ENCODE data around the gene OXCT1.
A peak's percentile ranks its signal among the peaks of the same experiment; 100 is the strongest.
"Not testable (repeated sequence)": the region's sequence is repeated elsewhere in the genome, so short reads cannot be mapped to it uniquely, and the experiment has no call there.

The OXCT1 gene

GRCh38 chr5:41831155-41831554 lies 39.1 kb downstream of the OXCT1 start:
- no peak for DNase-seq (ENCODE audit: low read depth, low spot score)

GRCh38 chr5:41827792-41828191 lies 42.4 kb downstream of the OXCT1 start:
- no peak for DNase-seq (ENCODE audit: low read depth, low spot score)

GRCh38 chr5:41822036-41822435 lies 48.2 kb downstream of the OXCT1 start:
- DNase-seq (ENCODE audit: low read depth, low spot score), result no peak

GRCh38 chr5:41821051-41821450 lies 49.2 kb downstream of the OXCT1 start:
- DNase-seq (ENCODE audit: low read depth, low spot score), result no peak

GRCh38 chr5:41820150-41820549 lies 50.1 kb downstream of the OXCT1 start:
- DNase-seq (ENCODE audit: low read depth, low spot score), result no peak

GRCh38 chr5:41817625-41818301 lies 52.5 kb downstream of the OXCT1 start:
- DNase-seq (ENCODE audit: low read depth, low spot score), result no peak

GRCh38 chr5:41815663-41816229 lies 54.5 kb downstream of the OXCT1 start:
- no peak for DNase-seq (ENCODE audit: low read depth, low spot score)

GRCh38 chr5:41815261-41815660 lies 55.0 kb downstream of the OXCT1 start:
- DNase-seq (ENCODE audit: low read depth, low spot score), result no peak

- DNase-seq (ENCODE audit: low read depth, low spot score), result not testable (repeated sequence)
Measured at GRCh38 chr5:41814306-41814705, 55.9 kb downstream of the OXCT1 start.

- no peak for DNase-seq (ENCODE audit: low read depth, low spot score)
Measured at GRCh38 chr5:41812156-41812555, 58.1 kb downstream of the OXCT1 start.

- DNase-seq (ENCODE audit: low read depth, low spot score), result no peak
Measured at GRCh38 chr5:41809128-41809527, 61.1 kb downstream of the OXCT1 start.

- no peak for DNase-seq (ENCODE audit: low read depth, low spot score)
Measured at GRCh38 chr5:41808294-41808693, 61.9 kb downstream of the OXCT1 start.

- no peak for DNase-seq (ENCODE audit: low read depth, low spot score)
Measured at GRCh38 chr5:41797662-41798061, 72.6 kb downstream of the OXCT1 start.

GRCh38 chr5:41796061-41796460 lies 74.2 kb downstream of the OXCT1 start:
- DNase-seq (ENCODE audit: low read depth, low spot score), result no peak

- no peak for DNase-seq (ENCODE audit: low read depth, low spot score)
Measured at GRCh38 chr5:41795125-41795524, 75.1 kb downstream of the OXCT1 start.

GRCh38 chr5:41794471-41794870 lies 75.8 kb downstream of the OXCT1 start:
- peak; percentile 57 for DNase-seq (ENCODE audit: low read depth, low spot score)

- DNase-seq (ENCODE audit: low read depth, low spot score), result peak; percentile 63
Measured at GRCh38 chr5:41793141-41793770, 77.0 kb downstream of the OXCT1 start.

GRCh38 chr5:41790038-41790776 lies 80.0 kb downstream of the OXCT1 start:
- DNase-seq (ENCODE audit: low read depth, low spot score), result peak; percentile 18

GRCh38 chr5:41789434-41789833 lies 80.8 kb downstream of the OXCT1 start:
- no peak for DNase-seq (ENCODE audit: low read depth, low spot score)

- DNase-seq (ENCODE audit: low read depth, low spot score), result peak; percentile 27
Measured at GRCh38 chr5:41788941-41789368, 81.3 kb downstream of the OXCT1 start.

GRCh38 chr5:41787265-41787664 lies 83.0 kb downstream of the OXCT1 start:
- no peak for DNase-seq (ENCODE audit: low read depth, low spot score)

GRCh38 chr5:41785061-41785460 lies 85.2 kb downstream of the OXCT1 start:
- DNase-seq (ENCODE audit: low read depth, low spot score), result no peak
